Measurements from ENCODE around the gene IBTK.
"Not testable (repeated sequence)": the region's sequence is repeated elsewhere in the genome, so short reads cannot be mapped to it uniquely, and the experiment has no call there.

Gene IBTK

DNA sequence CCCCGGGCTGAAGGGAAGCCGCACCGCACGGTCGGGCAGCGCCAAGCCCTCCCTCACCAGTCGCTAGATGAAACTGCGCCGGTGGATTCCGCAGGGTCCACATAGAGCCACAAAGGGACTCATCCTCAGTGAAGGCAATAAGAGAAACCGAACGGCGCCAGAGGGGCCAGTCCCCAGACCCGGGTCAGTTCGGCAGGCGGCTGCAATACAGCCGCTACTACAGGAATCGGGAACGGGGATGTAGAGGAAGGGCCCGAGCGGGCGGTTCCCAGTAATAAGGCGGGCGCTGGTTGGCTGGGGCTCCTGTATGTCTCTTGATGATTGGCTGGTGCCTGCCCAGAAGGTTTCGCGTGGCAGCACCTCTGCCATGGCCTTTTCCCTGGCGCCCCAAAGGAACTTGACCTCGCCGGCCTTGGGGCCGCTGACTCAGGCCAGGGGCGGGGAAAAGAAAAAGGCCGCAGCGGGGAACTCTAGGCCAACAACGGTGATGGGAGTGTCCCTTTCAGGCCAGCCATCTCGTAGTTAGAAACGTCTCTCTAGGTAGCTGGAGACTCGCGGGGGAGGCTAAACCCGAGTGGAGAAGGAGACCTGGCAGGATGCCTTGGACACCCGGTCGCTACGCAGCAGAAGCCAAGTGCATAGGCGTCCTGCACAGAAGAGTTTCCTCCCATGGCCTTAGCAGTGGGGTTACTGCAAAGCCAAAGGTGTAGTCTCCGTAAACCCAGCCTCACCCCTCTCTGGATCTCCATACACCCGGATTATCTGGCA lies at the start of gene IBTK:
IBTK (minus strand) TSS at position 240 of the 768 bp plus-strand sequence. CDS start 7,258 bp downstream, outside the sequence.
- DNase-seq (ENCODE audit: low read depth in 3 of 3) = peak; percentile 77 to 82 (median 81)

- DNase-seq (ENCODE audit: low read depth in 3 of 3) = no peak
These were observed 36.3 kb upstream of the IBTK start for GRCh38 chr6:82283771-82284410.

- not testable (repeated sequence) for DNase-seq (ENCODE audit: low read depth in 3 of 3)
These were observed 34.0 kb upstream of the IBTK start for GRCh38 chr6:82281550-82281949.

DNA sequence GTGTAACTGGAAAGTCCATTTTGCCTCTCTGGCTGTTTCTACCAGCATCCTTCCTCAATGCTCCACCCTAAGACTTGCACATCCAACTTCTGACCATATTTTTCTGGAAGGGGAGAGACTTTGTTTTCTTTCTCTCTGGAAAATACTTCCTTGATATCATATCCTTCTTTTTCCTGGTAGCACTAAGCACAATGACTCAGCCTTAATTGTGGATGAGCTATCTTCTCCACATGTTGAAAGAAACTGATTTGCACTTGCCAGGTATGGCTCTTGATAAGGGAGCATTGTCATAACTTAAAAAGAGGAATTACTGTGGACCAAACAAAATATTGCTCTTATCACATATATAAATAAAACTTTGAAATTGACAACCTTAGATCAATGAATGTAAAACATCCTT lies 30.1 kb upstream of the IBTK start:
- DNase-seq (ENCODE audit: low read depth in 3 of 3) = no peak

- DNase-seq (ENCODE audit: low read depth in 3 of 3) = no peak
These were observed 28.1 kb upstream of the IBTK start for GRCh38 chr6:82275686-82276085.

DNA sequence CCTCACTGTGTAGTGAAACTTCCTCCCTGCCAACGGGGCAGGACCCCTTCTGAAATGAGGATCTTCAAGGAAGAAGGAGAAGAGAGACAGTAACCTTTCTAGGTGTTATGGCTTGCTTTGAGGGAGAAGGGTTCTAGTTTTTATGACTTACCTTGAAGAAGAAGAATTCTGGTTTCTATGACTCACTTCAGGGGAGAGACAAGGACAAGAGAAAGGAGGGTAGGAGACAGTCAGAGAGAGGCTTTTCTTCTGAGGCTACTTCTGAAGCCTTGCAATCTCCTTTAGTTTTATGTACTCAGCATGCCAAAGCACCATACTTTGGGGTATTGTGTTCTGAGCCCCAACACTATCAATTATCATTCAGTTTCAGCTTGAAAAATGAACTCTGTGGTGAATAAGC lies 25.8 kb upstream of the IBTK start:
- DNase-seq (ENCODE audit: low read depth in 3 of 3) = no peak

DNA sequence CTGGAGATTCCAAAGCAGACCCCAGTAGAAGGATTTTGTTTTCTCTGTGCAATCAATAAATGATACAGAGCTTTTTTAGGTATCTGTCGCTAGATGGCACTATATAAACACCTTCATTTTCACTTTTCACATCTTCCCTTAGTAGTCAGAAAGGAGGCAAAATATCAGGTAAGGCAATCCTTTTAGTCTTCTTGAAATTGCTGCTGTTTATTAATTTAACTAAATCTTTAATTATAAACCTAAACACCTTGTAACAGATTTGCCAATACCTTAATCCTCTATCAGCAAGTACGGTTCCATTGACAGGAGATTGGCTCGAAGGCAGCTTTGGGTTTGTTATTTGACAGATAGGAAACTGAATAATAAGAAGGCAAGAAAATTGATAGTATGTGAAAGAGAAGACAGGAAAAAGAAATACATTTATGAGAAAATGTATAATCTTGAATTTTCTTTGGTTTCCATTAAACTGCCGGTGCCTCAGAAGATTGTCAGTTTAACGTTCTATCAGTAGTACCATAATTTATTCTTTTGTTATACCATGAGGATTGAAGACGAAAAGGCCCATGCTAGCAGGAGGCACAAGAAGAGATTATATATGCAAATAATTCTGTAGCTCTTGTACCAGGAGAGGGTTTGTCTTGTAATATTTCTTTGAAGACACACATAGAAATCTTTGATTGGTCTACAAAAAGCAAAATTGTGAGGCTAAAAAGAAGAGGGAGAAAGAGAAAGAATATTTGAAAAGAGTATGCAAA lies 23.5 kb upstream of the IBTK start:
- DNase-seq (ENCODE audit: low read depth in 3 of 3) = no peak

- no peak for DNase-seq (ENCODE audit: low read depth in 3 of 3)
These were observed 20.8 kb upstream of the IBTK start for GRCh38 chr6:82268301-82268846.

- DNase-seq (ENCODE audit: low read depth in 3 of 3) = no peak
These were observed 17.3 kb upstream of the IBTK start for GRCh38 chr6:82264824-82265223.

DNA sequence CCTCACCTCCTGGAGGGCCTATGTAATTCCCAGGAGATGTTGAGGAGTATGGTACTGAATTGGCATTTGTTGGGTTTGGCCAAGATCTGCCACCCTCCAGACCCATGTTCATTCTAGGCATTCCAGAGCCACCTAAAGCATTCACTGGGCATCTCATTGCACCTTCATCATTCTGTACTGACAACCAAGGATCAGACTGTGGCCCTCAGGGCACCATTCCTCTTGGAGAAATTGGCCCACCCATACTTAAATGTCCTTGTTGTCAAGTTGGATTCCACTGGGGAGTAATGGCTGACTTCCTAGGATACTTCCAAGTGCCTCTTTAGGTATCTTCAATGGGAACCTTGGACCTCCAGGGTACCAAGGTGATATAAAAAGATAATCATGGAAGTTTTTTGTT lies 16.8 kb upstream of the IBTK start:
- DNase-seq (ENCODE audit: low read depth in 3 of 3) = no peak

- no peak for DNase-seq (ENCODE audit: low read depth in 3 of 3)
These were observed 16.4 kb upstream of the IBTK start for GRCh38 chr6:82263916-82264315.

DNA sequence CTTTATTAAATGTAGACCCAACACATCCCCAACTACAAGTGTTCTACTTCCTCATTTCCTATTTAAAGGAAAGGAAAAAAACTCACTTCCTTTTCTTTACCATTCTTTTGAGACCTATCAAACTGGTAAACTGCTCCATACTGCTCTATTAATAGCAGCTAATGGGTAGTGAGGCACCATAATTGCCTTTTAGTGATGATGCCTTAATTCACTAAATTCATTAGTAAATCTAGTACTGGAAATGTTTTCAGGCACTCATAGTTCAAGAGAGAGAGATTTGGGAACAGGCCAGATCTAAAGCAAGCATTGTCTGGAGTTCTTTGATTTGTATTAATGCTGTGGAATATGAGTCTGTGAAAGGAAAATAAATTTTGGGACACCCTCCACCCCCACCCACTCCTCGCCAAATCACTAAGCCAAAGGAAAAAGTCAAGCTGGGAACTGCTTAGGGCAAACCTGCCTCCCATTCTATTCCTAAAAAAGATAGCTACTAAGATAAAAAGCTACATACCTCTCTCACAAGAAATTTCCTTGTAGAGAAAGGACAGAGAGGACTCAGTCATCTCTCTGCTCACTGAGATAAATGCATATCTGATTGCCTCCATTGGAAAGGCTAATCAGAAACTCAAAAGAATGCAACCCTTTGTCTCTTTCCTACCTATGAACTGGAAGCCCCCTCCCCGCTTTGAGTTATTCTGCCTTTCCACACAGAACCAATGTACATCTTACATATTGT lies 13.6 kb upstream of the IBTK start:
- no peak for DNase-seq (ENCODE audit: low read depth in 3 of 3)

GRCh38 chr6:82259389-82259788 lies 11.8 kb upstream of the IBTK start:
- DNase-seq (ENCODE audit: low read depth in 3 of 3) = no peak

- no peak for DNase-seq (ENCODE audit: low read depth in 3 of 3)
These were observed 9.7 kb upstream of the IBTK start for GRCh38 chr6:82257088-82257774.

DNA sequence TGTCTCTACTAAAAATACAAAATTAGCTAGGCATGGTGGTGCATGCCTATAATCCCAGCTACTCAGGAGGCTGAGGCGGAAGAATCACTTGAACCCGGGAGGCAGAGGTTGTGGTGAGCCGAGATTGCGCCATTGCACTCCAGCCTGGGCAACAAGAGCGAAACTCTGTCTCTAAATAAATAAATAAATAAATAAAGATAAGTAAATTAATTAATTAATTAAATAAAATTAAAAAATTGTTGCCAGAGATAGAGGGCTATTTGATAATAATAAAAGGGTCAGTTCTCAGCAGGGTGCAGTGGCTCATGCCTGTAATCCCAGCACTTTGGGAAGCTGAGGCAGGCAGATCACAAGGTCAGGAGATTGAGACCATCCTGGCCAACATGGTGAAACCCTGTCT lies 7.2 kb upstream of the IBTK start:
- DNase-seq (ENCODE audit: low read depth in 3 of 3) = not testable (repeated sequence)

DNA sequence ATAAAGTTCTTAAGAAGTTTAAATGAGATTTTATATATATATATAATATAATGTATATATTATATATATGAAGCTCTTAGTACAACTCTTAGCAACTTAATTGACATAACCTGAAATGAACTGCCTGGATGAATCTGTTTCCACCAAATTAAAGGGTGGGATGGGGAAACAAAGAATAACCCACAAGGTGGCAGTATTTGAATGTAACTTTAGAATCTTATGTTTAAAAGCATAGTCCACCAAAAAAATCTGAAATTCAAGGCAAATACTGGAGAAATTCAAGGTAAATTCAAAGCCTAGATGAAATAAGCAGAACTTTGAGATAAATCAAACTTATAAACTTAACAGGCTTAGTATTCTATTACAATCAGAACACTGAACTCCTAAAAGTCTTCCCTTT lies 4.4 kb upstream of the IBTK start:
- DNase-seq (ENCODE audit: low read depth in 3 of 3) = no peak

DNA sequence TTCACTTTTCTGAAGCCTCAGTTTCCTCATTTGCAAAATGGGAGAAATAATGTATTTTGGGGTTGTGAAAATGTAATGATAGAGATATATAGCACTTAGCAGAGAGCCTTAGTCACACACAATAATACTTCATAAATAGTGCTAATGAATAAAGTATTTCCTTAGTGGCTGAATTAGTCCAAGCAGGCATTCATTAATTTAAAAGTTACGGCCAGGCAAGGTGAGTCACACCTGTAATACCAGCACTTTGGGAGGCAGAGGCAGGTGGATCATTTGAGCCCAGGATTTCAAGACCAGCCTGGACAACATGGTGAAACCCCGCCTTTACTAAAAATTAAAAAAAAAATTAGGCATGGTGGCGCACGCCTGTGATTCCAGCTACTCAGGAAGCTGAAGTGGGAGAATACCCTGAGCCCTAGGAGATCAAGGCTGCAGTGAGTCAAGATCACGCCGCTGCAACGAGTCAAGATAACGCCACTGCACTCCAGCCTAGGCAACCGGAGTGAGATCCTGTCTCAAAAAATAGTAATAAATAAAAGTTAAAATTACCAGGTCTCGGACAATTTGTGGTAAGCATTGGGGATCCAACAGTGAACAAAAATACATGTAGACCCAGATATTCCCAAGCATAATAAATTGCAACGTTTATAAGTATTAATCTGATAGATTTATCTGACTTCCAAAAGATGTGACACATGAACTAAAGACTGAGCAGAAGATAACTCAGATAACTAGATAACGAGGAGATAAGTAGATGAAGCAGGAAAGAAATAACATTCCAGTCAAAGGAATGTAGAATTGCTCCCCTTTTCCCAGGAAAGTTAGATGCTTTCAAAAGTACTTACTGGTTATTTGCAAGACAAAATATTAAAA lies 2.1 kb upstream of the IBTK start:
- no peak for DNase-seq (ENCODE audit: low read depth in 3 of 3)

DNA sequence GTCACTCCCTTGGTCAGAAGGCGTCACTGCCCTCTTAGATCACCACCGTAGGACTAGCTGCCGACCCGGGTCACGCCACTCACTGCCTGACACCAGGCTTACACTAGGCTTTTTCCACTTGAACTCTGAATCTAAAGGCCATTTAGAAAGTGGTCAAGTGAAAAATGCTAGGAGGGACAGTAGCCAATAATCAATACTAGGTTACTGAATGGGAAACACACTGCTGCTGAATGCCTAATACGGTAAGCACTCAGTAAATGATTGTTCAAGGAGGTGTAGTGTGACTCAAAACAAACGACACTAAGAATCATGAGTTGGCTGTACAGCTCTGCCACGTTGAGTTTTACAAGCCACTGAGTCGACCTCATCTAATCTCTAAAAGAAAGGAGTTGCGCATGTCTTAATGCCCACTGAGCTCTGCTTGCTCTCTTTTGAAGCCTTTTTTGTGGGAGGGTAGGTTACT lies 760 bp upstream of the IBTK start:
- peak in 1 of 3 donors; percentile 5 for DNase-seq (ENCODE audit: low read depth in 3 of 3)

GRCh38 chr6:82246802-82247504 lies 591 bp downstream of the IBTK start:
- no peak for DNase-seq (ENCODE audit: low read depth in 3 of 3)

All from stimulated activated CD4-positive, alpha-beta T cell treated with anti-CD3 and anti-CD28 coated beads, TNF-alpha, amount 100 ng/mL, for 48 hours (primary cell).